Stimulated activated CD8-positive, alpha-beta memory T cell treated with anti-CD3 and anti-CD28 coated beads, Interleukin-15, amount 100 ng/mL, for 24 hours (primary cell): ENCODE data around the gene GOLIM4.

Experiments
- DNase-seq: peaks from one replicate; pipeline ENCODE4 v3.0.0-alpha.2; 2020; ENCODE audit warnings: low read depth

GOLIM4 gene

GRCh38 chr3:168100777-168101492 lies 5.2 kb upstream of the GOLIM4 start:
- no peak for DNase-seq

- DNase-seq, result no peak
Observed at GRCh38 chr3:168097381-168097780, 1.7 kb upstream of the GOLIM4 start.

GRCh38 chr3:168096210-168096652 lies 507 bp upstream of the GOLIM4 start:
- no peak for DNase-seq

- peak; percentile 1 for DNase-seq
Observed at GRCh38 chr3:168094877-168095610, 680 bp downstream of the GOLIM4 start.

- no peak for DNase-seq
Observed at GRCh38 chr3:168094580-168094876, 1.2 kb downstream of the GOLIM4 start.

GRCh38 chr3:168093790-168094189 lies 1.9 kb downstream of the GOLIM4 start:
- DNase-seq, result no peak

GRCh38 chr3:168093229-168093628 lies 2.5 kb downstream of the GOLIM4 start:
- DNase-seq, result no peak

GRCh38 chr3:168091941-168092340 lies 3.8 kb downstream of the GOLIM4 start:
- DNase-seq, result no peak

GRCh38 chr3:168091302-168091858 lies 4.3 kb downstream of the GOLIM4 start:
- DNase-seq, result no peak

GRCh38 chr3:168090306-168091085 lies 5.2 kb downstream of the GOLIM4 start:
- DNase-seq, result no peak

- DNase-seq, result no peak
Observed at GRCh38 chr3:168089179-168089771, 6.4 kb downstream of the GOLIM4 start.

- no peak for DNase-seq
Observed at GRCh38 chr3:168088106-168088720, 7.5 kb downstream of the GOLIM4 start.

GRCh38 chr3:168087539-168087938 lies 8.2 kb downstream of the GOLIM4 start:
- no peak for DNase-seq

- DNase-seq, result no peak
Observed at GRCh38 chr3:168086541-168087260, 9.0 kb downstream of the GOLIM4 start.

- no peak for DNase-seq
Observed at GRCh38 chr3:168085491-168086119, 10.1 kb downstream of the GOLIM4 start.

- no peak for DNase-seq
Observed at GRCh38 chr3:168083906-168084305, 11.8 kb downstream of the GOLIM4 start.

GRCh38 chr3:168081856-168082255 lies 13.9 kb downstream of the GOLIM4 start:
- no peak for DNase-seq

- no peak for DNase-seq
Observed at GRCh38 chr3:168081171-168081771, 14.5 kb downstream of the GOLIM4 start.

GRCh38 chr3:168080499-168081170 lies 15.1 kb downstream of the GOLIM4 start:
- no peak for DNase-seq

- no peak for DNase-seq
Observed at GRCh38 chr3:168080022-168080421, 15.7 kb downstream of the GOLIM4 start.
